ENCODE measurements around the gene PRDM13.

- TF ChIP-seq CTCF (IDR thresholded peaks at IDR 0.05; ENCODE audit: control extremely low read depth in 1 of 3, insufficient read depth in 1 of 3, low read depth in 1 of 3, low read length in 3 of 3) (no peak), POLR2A (IDR thresholded peaks at IDR 0.05; ENCODE audit: control extremely low read depth in 1 of 2, low read depth in 2 of 2, low read length in 2 of 2) (no peak), GTF2F1 (IDR thresholded peaks at IDR 0.05; ENCODE audit: borderline replicate concordance, low read depth, low read length) (no peak), EZH2 (IDR thresholded peaks at IDR 0.05; ENCODE audit: low read depth, low read length, severe bottlenecking) (no peak), EP300 (IDR thresholded peaks at IDR 0.05; ENCODE audit: borderline replicate concordance in 1 of 2, low read depth in 2 of 2, low read length in 2 of 2) (no peak)
Observed at GRCh38 chr6:99637629-99638028, 31.0 kb downstream of the PRDM13 start.
